ENCODE results near the gene KRTAP10-12.

Gene KRTAP10-12

DNA sequence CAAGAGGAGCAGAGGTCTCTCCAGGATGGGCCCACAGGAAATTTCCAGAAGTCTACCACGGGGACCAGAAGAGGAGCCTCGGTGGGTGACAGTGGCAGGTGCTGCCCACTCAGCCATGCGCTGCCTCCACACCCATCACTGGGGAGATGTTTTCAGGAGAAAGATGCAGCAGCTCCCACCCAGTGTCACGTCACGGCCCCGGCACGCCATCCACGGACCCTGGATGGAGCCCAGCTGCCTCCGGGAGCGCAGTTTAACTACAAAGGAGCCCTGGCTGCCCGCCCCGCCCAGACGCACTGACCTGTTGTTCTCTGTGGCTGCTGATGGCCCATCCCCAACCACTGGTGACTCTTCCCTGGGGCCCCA, 7.6 kb downstream of the KRTAP10-12 start:
- no peak for TF ChIP-seq CREB1 (IDR thresholded peaks at IDR 0.05; ENCODE audit: low read depth)
- TF ChIP-seq, protein P1, sequence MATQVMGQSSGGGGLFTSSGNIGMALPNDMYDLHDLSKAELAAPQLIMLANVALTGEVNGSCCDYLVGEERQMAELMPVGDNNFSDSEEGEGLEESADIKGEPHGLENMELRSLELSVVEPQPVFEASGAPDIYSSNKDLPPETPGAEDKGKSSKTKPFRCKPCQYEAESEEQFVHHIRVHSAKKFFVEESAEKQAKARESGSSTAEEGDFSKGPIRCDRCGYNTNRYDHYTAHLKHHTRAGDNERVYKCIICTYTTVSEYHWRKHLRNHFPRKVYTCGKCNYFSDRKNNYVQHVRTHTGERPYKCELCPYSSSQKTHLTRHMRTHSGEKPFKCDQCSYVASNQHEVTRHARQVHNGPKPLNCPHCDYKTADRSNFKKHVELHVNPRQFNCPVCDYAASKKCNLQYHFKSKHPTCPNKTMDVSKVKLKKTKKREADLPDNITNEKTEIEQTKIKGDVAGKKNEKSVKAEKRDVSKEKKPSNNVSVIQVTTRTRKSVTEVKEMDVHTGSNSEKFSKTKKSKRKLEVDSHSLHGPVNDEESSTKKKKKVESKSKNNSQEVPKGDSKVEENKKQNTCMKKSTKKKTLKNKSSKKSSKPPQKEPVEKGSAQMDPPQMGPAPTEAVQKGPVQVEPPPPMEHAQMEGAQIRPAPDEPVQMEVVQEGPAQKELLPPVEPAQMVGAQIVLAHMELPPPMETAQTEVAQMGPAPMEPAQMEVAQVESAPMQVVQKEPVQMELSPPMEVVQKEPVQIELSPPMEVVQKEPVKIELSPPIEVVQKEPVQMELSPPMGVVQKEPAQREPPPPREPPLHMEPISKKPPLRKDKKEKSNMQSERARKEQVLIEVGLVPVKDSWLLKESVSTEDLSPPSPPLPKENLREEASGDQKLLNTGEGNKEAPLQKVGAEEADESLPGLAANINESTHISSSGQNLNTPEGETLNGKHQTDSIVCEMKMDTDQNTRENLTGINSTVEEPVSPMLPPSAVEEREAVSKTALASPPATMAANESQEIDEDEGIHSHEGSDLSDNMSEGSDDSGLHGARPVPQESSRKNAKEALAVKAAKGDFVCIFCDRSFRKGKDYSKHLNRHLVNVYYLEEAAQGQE (IDR thresholded peaks at IDR 0.05; ENCODE audit: low read depth): no peak
- no peak for TF ChIP-seq CEBPB (IDR thresholded peaks at IDR 0.05)
- no peak for TF ChIP-seq EP300 (IDR thresholded peaks at IDR 0.05; ENCODE audit: borderline replicate concordance)
- no peak for TF ChIP-seq RAD21 (IDR thresholded peaks at IDR 0.05; ENCODE audit: low read depth)
- TF ChIP-seq, protein P2, sequence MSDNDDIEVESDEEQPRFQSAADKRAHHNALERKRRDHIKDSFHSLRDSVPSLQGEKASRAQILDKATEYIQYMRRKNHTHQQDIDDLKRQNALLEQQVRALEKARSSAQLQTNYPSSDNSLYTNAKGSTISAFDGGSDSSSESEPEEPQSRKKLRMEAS (IDR thresholded peaks at IDR 0.05): no peak
- no peak for TF ChIP-seq FOXM1 (IDR thresholded peaks at IDR 0.05; ENCODE audit: borderline replicate concordance, low read depth)
- no peak for TF ChIP-seq ZBTB7A (IDR thresholded peaks at IDR 0.05; ENCODE audit: low read depth)
- TF ChIP-seq, protein P3, sequence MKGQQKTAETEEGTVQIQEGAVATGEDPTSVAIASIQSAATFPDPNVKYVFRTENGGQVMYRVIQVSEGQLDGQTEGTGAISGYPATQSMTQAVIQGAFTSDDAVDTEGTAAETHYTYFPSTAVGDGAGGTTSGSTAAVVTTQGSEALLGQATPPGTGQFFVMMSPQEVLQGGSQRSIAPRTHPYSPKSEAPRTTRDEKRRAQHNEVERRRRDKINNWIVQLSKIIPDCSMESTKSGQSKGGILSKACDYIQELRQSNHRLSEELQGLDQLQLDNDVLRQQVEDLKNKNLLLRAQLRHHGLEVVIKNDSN (IDR thresholded peaks at IDR 0.05): no peak
- TF ChIP-seq TCF12 (IDR thresholded peaks at IDR 0.05; ENCODE audit: low read depth): no peak
- TF ChIP-seq YY1 (IDR thresholded peaks at IDR 0.05; ENCODE audit: low read depth): no peak
- TF ChIP-seq EGR1 (IDR thresholded peaks at IDR 0.05): no peak
- TF ChIP-seq TEAD4 (IDR thresholded peaks at IDR 0.05): no peak
- TF ChIP-seq NFIC (IDR thresholded peaks at IDR 0.05): no peak

DNA sequence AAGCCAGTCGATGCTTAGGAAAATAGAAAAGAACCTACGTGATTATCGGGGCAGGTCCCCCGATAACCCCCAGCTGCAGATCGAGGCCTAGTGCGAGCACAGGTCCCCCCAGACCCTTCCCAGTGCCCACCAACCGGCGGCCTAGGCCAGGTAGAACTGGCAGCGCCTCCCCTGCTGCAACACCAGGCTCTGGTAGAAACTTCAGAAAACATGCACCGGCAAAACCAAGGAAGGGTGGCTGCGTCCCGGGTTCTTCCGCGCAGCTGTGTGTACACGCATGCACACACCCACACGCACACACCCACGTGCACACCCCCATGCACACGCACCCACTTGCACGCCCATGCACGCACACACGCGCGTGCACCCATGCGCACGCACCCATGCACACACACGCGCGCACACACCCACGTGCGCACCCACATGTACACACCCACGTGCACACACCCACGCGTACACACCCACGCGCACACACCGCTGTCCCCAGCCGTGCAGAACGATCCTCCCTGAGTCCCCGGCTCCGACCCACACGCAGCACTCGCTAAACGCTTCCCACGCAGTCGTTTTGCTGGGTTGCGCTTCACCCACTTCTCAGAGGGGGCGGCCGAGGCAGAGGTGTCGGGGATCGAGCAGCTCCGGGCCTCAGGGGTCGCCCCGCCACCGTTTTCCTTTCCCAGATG, 9.2 kb downstream of the KRTAP10-12 start:
- TF ChIP-seq, protein P1 (IDR thresholded peaks at IDR 0.05; ENCODE audit: low read depth): no peak
- TF ChIP-seq CEBPB (IDR thresholded peaks at IDR 0.05) (no peak), ZBTB7A (IDR thresholded peaks at IDR 0.05; ENCODE audit: low read depth) (no peak), TCF12 (IDR thresholded peaks at IDR 0.05; ENCODE audit: low read depth) (no peak), TAF1 (IDR thresholded peaks at IDR 0.05; ENCODE audit: low read depth) (no peak), EP300 (IDR thresholded peaks at IDR 0.05; ENCODE audit: borderline replicate concordance) (no peak)
- TF ChIP-seq, protein P2 (IDR thresholded peaks at IDR 0.05): no peak

DNA sequence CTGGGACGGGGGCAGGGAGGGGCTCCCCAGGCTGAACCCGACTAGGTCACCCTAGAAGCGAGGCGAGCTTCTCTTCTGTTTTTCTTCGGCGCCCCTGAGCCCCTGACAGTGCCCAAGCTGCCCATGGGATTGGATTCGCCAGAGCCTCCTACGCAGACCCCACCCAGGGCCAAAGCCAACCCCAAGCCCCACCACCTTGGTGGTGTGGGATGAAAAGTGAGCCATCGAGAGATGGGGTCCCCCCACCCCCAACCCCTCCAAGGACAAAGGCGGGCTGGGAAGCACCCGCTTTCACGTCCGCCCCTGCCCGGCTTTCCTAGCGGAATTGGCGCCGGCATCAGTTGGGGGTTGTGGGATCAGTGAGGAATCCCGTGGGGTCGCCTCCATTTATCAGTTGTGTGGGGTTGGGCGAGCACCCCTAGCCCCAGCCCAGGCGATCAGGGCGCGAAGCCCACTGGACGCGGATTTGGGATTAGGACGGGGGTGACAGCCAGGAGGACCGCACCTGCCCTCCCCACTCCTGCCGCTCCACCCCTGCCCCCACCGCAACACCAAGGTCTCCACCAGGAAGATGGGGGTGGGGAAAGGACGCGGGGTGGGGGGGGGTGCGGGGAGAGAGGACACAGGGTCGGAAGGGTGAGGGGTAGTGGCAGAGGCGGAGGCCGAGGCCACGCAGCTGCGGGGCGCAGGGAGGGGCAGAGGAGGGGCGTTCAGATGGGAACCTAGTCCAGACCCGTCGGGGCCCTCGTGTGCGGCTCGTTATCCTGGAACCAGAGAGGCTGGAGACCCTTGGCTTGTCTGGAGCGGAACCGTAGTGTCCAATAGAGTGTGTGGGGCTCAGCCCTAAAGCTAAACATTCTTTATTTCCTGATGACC, 10.0 kb downstream of the KRTAP10-12 start:
- TF ChIP-seq, protein P3 (IDR thresholded peaks at IDR 0.05): no peak
- no peak for TF ChIP-seq NFIC (IDR thresholded peaks at IDR 0.05)
- TF ChIP-seq CEBPB (IDR thresholded peaks at IDR 0.05): no peak
- TF ChIP-seq TAF1 (IDR thresholded peaks at IDR 0.05; ENCODE audit: low read depth): no peak
- TF ChIP-seq TCF12 (IDR thresholded peaks at IDR 0.05; ENCODE audit: low read depth): no peak
- no peak for TF ChIP-seq FOXM1 (IDR thresholded peaks at IDR 0.05; ENCODE audit: borderline replicate concordance, low read depth)
- TF ChIP-seq RAD21 (IDR thresholded peaks at IDR 0.05; ENCODE audit: low read depth): no peak
- TF ChIP-seq TEAD4 (IDR thresholded peaks at IDR 0.05): no peak
- no peak for TF ChIP-seq YY1 (IDR thresholded peaks at IDR 0.05; ENCODE audit: low read depth)
- TF ChIP-seq ZBTB7A (IDR thresholded peaks at IDR 0.05; ENCODE audit: low read depth): no peak
- TF ChIP-seq CREB1 (IDR thresholded peaks at IDR 0.05; ENCODE audit: low read depth): no peak
- TF ChIP-seq, protein P1 (IDR thresholded peaks at IDR 0.05; ENCODE audit: low read depth): no peak
- TF ChIP-seq EGR1 (IDR thresholded peaks at IDR 0.05): no peak
- TF ChIP-seq, protein P2 (IDR thresholded peaks at IDR 0.05): no peak
- no peak for TF ChIP-seq EP300 (IDR thresholded peaks at IDR 0.05; ENCODE audit: borderline replicate concordance)

Measured in Ishikawa (cell line).